SU-DHL-6 (cell line): ENCODE measurements around the gene STARD10.

ENCODE experiments used
- H2AFZ ChIP-seq: fragments of 200-600 bp; sonication (generic); 2 replicates; pipeline ENCODE4 v1.6.1; 2014; ENCODE audit warnings: low read depth, mild to moderate bottlenecking, moderate library complexity, mixed read lengths, antibody characterized with exemption, low read length; ENCODE audit not compliant: severe bottlenecking
- H3F3A ChIP-seq: fragments of 200-600 bp; shearing (Covaris generic); 2 replicates; pipeline ENCODE4 v1.6.0; 2016; ENCODE audit warnings: antibody characterized with exemption, mild to moderate bottlenecking; ENCODE audit not compliant: insufficient read depth
- H3K27ac ChIP-seq: fragments of 200-600 bp; sonication (generic); 2 replicates; pipeline ENCODE4 v1.5.1; 2016; ENCODE audit warnings: low read depth, mild to moderate bottlenecking, low read length, moderate library complexity, mixed read lengths
- H3K27me3 ChIP-seq: fragments of 200-600 bp; sonication (generic), shearing (Covaris generic); 2 replicates; pipeline ENCODE4 v1.6.0; 2014; ENCODE audit warnings: mild to moderate bottlenecking, low read length
- H3K36me3 ChIP-seq: fragments of 200-600 bp; sonication (generic); 2 replicates; pipeline ENCODE4 v1.6.1; 2014; ENCODE audit warnings: mild to moderate bottlenecking, low read length, mixed read lengths
- H3K4me2 ChIP-seq: fragments of 300-600, 200-600 bp; shearing (Covaris generic), sonication (generic); 2 replicates; pipeline ENCODE4 v1.6.0; 2014; ENCODE audit warnings: low read length, low read depth, mild to moderate bottlenecking; ENCODE audit not compliant: poor library complexity, severe bottlenecking
- H3K4me3 ChIP-seq: fragments of 200-600 bp; sonication (generic); 2 replicates; pipeline ENCODE4 v1.5.1; 2014; ENCODE audit warnings: antibody characterized with exemption, low read length, mild to moderate bottlenecking, mixed read lengths; ENCODE audit not compliant: insufficient read depth, poor library complexity, severe bottlenecking
- H3K79me2 ChIP-seq: fragments of 200-600 bp; sonication (generic); 2 replicates; pipeline ENCODE4 v1.6.1; 2014; ENCODE audit warnings: mild to moderate bottlenecking, low read length, moderate library complexity; ENCODE audit not compliant: insufficient read depth
- H3K9ac ChIP-seq: fragments of 200-600 bp; sonication (generic); 2 replicates; pipeline ENCODE4 v1.7.0; 2014; ENCODE audit warnings: mild to moderate bottlenecking, low read length
- H3K9me2 ChIP-seq: fragments of 200-600 bp; sonication (generic); replicated peaks from 2 replicates; pipeline ENCODE4 v1.6.1; 2014; ENCODE audit warnings: low read length; ENCODE audit not compliant: insufficient read depth
- H3K9me3 ChIP-seq: fragments of 200-600 bp; sonication (generic); 2 replicates; pipeline ENCODE4 v1.6.1; 2014; ENCODE audit warnings: low read length, mixed read lengths; ENCODE audit not compliant: insufficient read depth
- H4K20me1 ChIP-seq: fragments of 200-600 bp; sonication (generic); 2 replicates; pipeline ENCODE4 v1.6.1; 2014; ENCODE audit warnings: low read depth, mild to moderate bottlenecking, antibody characterized with exemption, low read length, moderate library complexity, mixed read lengths
- EZH2phosphoT487 ChIP-seq: fragments of 200-600 bp; sonication (generic), shearing (Covaris generic); conservative IDR thresholded peaks from 2 replicates; pipeline ENCODE4 v1.6.1; 2018; ENCODE audit warnings: mild to moderate bottlenecking, antibody characterized with exemption, low read length, moderate library complexity, mixed read lengths
- TF ChIP-seq, protein P1 (sequence below): fragments of 200-600 bp; sonication (generic); IDR thresholded peaks from one replicate; pipeline ENCODE4 v1.5.1; 2017; ENCODE audit warnings: antibody characterized with exemption, mild to moderate bottlenecking, low read length, moderate library complexity; ENCODE audit not compliant: insufficient read depth, poor library complexity, severe bottlenecking

The STARD10 gene

GRCh38 chr11:72789493-72790131 lies 4.2 kb downstream of the STARD10 start:
- TF ChIP-seq, protein P1, sequence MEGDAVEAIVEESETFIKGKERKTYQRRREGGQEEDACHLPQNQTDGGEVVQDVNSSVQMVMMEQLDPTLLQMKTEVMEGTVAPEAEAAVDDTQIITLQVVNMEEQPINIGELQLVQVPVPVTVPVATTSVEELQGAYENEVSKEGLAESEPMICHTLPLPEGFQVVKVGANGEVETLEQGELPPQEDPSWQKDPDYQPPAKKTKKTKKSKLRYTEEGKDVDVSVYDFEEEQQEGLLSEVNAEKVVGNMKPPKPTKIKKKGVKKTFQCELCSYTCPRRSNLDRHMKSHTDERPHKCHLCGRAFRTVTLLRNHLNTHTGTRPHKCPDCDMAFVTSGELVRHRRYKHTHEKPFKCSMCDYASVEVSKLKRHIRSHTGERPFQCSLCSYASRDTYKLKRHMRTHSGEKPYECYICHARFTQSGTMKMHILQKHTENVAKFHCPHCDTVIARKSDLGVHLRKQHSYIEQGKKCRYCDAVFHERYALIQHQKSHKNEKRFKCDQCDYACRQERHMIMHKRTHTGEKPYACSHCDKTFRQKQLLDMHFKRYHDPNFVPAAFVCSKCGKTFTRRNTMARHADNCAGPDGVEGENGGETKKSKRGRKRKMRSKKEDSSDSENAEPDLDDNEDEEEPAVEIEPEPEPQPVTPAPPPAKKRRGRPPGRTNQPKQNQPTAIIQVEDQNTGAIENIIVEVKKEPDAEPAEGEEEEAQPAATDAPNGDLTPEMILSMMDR = no peak
- no peak for TF ChIP-seq EZH2phosphoT487
- no peak overlapping the region for H3K27ac ChIP-seq
- no peaks in the 10 kb centered on the region for H3K9me2 ChIP-seq
- no peaks in the 10 kb centered on the region for H3K9me3 ChIP-seq
- H3K4me2 ChIP-seq = no peak overlapping the region
- no peak overlapping the region for H2AFZ ChIP-seq
- no peaks in the 10 kb centered on the region for H3K79me2 ChIP-seq
- no peaks in the 10 kb centered on the region for H4K20me1 ChIP-seq
- no peak overlapping the region for H3K4me3 ChIP-seq
- no peaks in the 10 kb centered on the region for H3K36me3 ChIP-seq
- H3K9ac ChIP-seq = no peak overlapping the region
- no peaks in the 10 kb centered on the region for H3F3A ChIP-seq
- H3K27me3 ChIP-seq = no peaks in the 10 kb centered on the region

DNA sequence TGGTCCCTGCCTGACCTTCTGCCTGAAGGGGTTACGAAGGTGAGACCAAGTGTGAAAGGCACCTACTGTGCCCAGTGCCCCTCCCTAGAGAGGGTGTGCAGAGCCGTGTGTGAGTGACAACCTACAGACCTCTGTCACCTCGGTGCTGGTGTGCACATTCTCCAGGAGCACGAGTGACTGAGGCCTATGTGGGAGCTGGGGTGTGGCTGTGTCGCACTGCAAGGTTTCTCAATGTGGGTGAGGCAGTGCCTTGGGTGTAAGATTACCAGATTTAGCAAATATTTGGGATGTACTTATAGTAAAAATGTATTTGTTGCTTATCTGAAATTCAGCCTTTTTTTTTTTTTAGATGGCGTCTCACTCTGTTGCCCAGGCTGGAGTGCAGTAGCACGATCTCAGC lies 5.6 kb downstream of the STARD10 start:
- H3K27ac ChIP-seq = no peak overlapping the region
- no peak overlapping the region for H3K4me2 ChIP-seq
- no peak overlapping the region for H3K9ac ChIP-seq
- no peak overlapping the region for H2AFZ ChIP-seq
- no peaks in the 10 kb centered on the region for H3K36me3 ChIP-seq
- H3K27me3 ChIP-seq = no peaks in the 10 kb centered on the region
- TF ChIP-seq EZH2phosphoT487 = no peak
- TF ChIP-seq, protein P1 = no peak
- H3K4me3 ChIP-seq = no peak overlapping the region
- no peaks in the 10 kb centered on the region for H3F3A ChIP-seq
- H3K9me3 ChIP-seq = no peaks in the 10 kb centered on the region
- no peaks in the 10 kb centered on the region for H3K9me2 ChIP-seq
- H4K20me1 ChIP-seq = no peaks in the 10 kb centered on the region
- H3K79me2 ChIP-seq = no peaks in the 10 kb centered on the region

DNA sequence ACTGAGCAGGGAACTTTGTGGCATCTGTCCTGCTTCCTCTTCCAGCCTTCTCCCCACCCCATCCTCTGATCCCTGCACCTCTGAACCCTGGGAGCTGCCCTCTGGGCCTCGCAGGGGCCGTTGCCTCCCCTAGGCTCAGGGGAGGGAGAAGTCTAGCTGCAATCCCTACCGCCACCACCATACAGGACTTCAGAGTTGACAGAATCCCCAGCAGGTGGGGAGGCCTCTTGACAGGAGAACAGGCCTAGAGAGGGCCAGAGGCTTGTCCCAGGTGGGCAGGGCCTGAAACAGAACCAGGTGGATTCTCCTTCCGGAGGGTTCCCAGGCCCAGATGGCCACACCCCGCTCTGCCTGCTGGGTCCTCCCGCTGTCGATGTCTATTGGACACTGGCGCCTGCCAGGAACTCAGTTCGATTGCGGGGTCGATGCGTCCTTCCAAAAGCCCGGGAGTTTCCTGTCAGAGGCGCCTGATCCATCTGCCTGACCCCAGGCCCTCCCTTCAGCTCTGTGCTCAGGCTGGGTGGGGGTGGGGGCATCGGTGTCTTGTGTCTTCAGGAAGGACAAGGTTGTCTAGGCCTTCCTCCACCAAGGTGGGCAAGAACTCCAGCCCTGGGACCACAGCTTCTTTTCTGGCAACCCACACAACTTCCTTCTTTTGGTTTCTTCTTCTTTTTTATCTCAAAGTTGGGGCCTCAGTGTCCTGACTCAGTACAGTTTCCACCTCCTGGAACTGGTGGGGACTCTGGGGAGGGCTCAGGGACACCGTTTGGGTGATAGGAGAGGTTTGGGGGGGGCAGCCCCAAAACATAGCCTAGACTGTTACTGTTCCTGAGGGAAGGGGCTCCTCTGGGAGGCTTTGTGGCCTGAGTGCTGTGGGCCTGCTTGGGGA lies 6.4 kb downstream of the STARD10 start:
- no peaks in the 10 kb centered on the region for H3F3A ChIP-seq

More for the DNA sequence above, 6.4 kb downstream of the STARD10 start:
- Histone ChIP-seq H3K27ac (no peak overlapping the region), H3K27me3 (no peaks in the 10 kb centered on the region), H4K20me1 (no peaks in the 10 kb centered on the region), H3K9me3 (no peaks in the 10 kb centered on the region), H3K9me2 (no peaks in the 10 kb centered on the region), H3K4me3 (no peak overlapping the region), H3K4me2 (no peak overlapping the region), H3K9ac (no peak overlapping the region), H3K36me3 (no peaks in the 10 kb centered on the region), H2AFZ (no peak overlapping the region), H3K79me2 (no peaks in the 10 kb centered on the region)
- TF ChIP-seq, protein P1 = no peak
- TF ChIP-seq EZH2phosphoT487 = no peak
